Measurements from ENCODE around the gene VSX1.

VSX1 gene

DNA sequence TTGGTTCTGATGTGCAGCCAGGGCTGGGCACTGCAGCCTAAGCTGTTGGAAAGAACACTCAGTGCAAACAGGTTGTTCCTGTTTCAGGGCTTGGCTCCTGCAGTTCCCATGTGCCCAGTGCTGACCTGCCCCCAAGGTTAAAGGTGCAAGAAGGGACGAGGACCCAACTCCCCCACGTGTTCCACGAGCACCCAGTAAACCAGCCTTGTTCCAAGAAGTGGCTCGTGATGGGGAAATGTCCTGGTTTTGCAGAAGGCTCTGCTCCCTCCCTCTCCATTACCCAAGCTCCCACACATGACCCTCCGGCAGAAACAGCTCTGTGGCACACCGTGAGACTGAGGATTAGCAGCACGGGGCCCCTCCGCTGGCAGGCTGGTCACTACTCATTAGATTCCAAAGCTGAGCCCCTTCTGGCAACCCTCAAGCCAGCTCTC is 33.4 kb downstream of the VSX1 start:
- Histone ChIP-seq H3K9me3 (ENCODE audit: severe bottlenecking) (no peaks in the 10 kb centered on the region), H3K27ac (ENCODE audit: poor library complexity, severe bottlenecking) (no peak overlapping the region), H3K36me3 (ENCODE audit: low read depth) (no peaks in the 10 kb centered on the region), H3K4me1 (ENCODE audit: insufficient read depth, poor library complexity, severe bottlenecking) (no peaks in the 10 kb centered on the region), H3K4me3 (ENCODE audit: severe bottlenecking) (no peak overlapping the region), H3K27me3 (ENCODE audit: insufficient read depth, poor library complexity, severe bottlenecking) (no peaks in the 10 kb centered on the region)
- TF ChIP-seq, protein P1, sequence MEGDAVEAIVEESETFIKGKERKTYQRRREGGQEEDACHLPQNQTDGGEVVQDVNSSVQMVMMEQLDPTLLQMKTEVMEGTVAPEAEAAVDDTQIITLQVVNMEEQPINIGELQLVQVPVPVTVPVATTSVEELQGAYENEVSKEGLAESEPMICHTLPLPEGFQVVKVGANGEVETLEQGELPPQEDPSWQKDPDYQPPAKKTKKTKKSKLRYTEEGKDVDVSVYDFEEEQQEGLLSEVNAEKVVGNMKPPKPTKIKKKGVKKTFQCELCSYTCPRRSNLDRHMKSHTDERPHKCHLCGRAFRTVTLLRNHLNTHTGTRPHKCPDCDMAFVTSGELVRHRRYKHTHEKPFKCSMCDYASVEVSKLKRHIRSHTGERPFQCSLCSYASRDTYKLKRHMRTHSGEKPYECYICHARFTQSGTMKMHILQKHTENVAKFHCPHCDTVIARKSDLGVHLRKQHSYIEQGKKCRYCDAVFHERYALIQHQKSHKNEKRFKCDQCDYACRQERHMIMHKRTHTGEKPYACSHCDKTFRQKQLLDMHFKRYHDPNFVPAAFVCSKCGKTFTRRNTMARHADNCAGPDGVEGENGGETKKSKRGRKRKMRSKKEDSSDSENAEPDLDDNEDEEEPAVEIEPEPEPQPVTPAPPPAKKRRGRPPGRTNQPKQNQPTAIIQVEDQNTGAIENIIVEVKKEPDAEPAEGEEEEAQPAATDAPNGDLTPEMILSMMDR (IDR thresholded peaks at IDR 0.05; ENCODE audit: poor library complexity, severe bottlenecking) = no peak
- DNase-seq (ENCODE audit: low spot score) (peak; percentile 48), ATAC-seq (ENCODE audit: low read depth) (no peak)

DNA sequence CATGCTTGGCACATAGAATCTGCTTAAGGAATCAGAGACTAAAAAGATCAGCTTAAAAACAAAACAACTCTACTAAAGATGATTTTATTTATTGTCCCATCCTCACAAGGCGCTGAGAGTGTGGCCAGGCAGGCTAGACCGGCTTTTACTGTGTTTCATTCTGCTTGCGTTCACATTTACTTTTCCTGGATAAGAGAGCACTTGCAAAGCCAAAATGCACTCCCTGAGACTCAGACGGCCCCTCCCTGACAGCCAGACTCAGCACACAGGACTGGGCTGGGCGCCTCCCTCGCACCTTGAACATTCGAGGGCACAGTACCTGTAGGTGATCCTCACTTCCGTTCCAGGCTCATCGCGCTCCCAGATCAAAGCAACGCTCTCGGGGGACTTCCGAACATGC is 34.2 kb downstream of the VSX1 start:
- Histone ChIP-seq H3K4me3 (ENCODE audit: severe bottlenecking) (no peak overlapping the region), H3K27me3 (ENCODE audit: insufficient read depth, poor library complexity, severe bottlenecking) (no peaks in the 10 kb centered on the region), H3K9me3 (ENCODE audit: severe bottlenecking) (no peaks in the 10 kb centered on the region), H3K27ac (ENCODE audit: poor library complexity, severe bottlenecking) (no peak overlapping the region), H3K36me3 (ENCODE audit: low read depth) (no peaks in the 10 kb centered on the region), H3K4me1 (ENCODE audit: insufficient read depth, poor library complexity, severe bottlenecking) (no peaks in the 10 kb centered on the region)
- ATAC-seq (ENCODE audit: low read depth) (no peak), DNase-seq (ENCODE audit: low spot score) (peak; percentile 31)
- TF ChIP-seq, protein P1 (IDR thresholded peaks at IDR 0.05; ENCODE audit: poor library complexity, severe bottlenecking) = no peak

DNA sequence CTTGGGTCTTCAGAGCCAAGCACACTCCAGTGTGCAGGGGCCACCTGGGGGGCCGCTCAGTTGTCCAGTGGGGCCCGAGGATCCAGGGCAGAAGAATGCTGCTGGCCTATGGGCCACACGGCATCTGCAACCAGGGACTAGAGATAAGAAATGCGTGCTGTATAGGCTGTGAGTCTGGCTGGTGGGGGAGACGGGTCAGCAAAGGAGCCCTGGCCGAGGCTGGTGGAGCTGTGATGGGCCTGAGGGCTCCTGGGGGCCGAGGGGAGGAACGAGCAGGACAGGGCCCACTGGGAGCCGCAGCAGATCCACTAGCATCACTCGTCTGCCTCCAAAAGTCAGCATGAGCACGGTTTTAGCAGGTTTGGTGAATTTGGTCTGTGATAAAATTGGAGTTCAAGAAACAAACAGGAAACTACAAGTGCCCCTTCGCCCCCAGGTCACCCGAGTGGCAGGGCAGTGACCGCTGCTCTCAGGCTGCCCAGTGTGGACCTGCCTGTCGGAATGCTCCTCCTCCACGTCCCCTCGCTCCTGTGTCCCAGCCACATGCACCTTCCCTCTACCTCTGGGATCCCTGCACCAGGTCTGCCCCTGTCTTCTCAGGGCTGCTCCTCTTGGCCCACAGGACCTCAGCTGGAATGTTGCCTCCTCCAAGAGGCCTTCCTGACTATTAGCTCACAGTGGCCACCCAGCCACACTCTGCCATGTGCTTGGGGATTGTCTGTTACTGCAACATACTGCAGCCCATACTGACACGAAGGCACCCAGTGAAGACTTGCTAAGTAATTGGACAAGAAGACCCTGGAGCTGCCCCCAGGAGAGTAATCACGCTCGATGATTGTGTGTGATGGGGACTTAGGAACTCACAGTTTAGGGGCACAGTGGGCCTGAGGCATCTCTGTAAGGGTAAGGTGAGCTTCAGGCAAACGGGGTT is 34.9 kb downstream of the VSX1 start:
- DNase-seq (ENCODE audit: low spot score) = peak; percentile 45
- no peaks in the 10 kb centered on the region for H3K27me3 ChIP-seq (ENCODE audit: insufficient read depth, poor library complexity, severe bottlenecking)
- no peaks in the 10 kb centered on the region for H3K4me1 ChIP-seq (ENCODE audit: insufficient read depth, poor library complexity, severe bottlenecking)
- TF ChIP-seq, protein P1 (IDR thresholded peaks at IDR 0.05; ENCODE audit: poor library complexity, severe bottlenecking) = no peak
- H3K4me3 ChIP-seq (ENCODE audit: severe bottlenecking) = no peak overlapping the region
- H3K36me3 ChIP-seq (ENCODE audit: low read depth) = no peaks in the 10 kb centered on the region
- no peaks in the 10 kb centered on the region for H3K9me3 ChIP-seq (ENCODE audit: severe bottlenecking)
- no peak overlapping the region for H3K27ac ChIP-seq (ENCODE audit: poor library complexity, severe bottlenecking)
- ATAC-seq (ENCODE audit: low read depth) = no peak

DNA sequence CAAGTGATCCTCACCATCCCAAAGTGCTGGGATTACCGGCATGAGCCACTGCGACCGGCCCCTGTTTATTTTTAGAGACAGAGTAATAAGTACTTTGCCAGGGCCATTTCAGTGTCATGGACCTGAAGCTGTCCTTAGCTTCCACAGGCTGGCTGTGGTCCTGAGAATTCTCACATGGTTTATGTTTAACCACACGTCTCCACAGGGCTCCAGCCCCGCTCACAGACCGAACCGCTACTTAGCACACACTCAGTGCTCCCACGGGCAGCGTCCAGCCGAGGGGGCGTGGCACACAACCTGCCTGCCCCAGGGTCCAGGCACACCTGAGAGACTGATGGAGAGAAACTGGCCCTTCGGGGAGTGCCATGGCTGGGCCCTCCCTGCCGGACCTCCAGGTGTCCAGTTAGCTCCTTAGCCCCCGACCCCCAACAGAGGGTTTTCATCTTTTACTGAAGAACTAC is 35.7 kb downstream of the VSX1 start:
- no peak for ATAC-seq (ENCODE audit: low read depth)
- Histone ChIP-seq H3K4me3 (ENCODE audit: severe bottlenecking) (no peak overlapping the region), H3K36me3 (ENCODE audit: low read depth) (no peaks in the 10 kb centered on the region), H3K9me3 (ENCODE audit: severe bottlenecking) (no peaks in the 10 kb centered on the region), H3K27me3 (ENCODE audit: insufficient read depth, poor library complexity, severe bottlenecking) (no peaks in the 10 kb centered on the region), H3K4me1 (ENCODE audit: insufficient read depth, poor library complexity, severe bottlenecking) (no peaks in the 10 kb centered on the region), H3K27ac (ENCODE audit: poor library complexity, severe bottlenecking) (no peak overlapping the region)
- peak; percentile 53 for DNase-seq (ENCODE audit: low spot score)
- TF ChIP-seq, protein P1 (IDR thresholded peaks at IDR 0.05; ENCODE audit: poor library complexity, severe bottlenecking) = no peak

DNA sequence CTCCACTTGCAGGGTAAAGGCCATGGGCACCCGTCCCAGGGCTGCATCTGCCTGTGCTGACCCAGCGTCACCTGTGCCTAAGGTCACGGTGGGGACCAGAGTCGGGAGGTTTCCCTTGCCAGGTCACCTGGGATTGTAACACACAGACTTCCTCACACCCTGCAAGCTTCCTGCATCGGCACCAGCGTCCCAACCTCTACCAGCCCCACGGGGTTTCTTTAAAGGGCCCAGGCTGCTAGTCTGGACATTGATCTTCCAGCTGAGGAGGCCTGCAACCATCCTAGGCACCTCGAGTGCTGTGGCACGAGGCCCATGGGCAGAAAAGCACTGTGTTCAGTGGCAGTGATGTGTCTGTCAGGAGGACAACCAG is 36.6 kb downstream of the VSX1 start:
- Histone ChIP-seq H3K4me3 (ENCODE audit: severe bottlenecking) (no peak overlapping the region), H3K27ac (ENCODE audit: poor library complexity, severe bottlenecking) (no peak overlapping the region), H3K9me3 (ENCODE audit: severe bottlenecking) (no peaks in the 10 kb centered on the region), H3K4me1 (ENCODE audit: insufficient read depth, poor library complexity, severe bottlenecking) (no peaks in the 10 kb centered on the region), H3K27me3 (ENCODE audit: insufficient read depth, poor library complexity, severe bottlenecking) (no peaks in the 10 kb centered on the region), H3K36me3 (ENCODE audit: low read depth) (no peaks in the 10 kb centered on the region)
- TF ChIP-seq, protein P1 (IDR thresholded peaks at IDR 0.05; ENCODE audit: poor library complexity, severe bottlenecking) = no peak
- ATAC-seq (ENCODE audit: low read depth) (no peak), DNase-seq (ENCODE audit: low spot score) (peak; percentile 54)
